Aortic smooth muscle cell (primary cell): ENCODE data around the gene PPP1R12C. TPM values are rescaled to one million over a fixed set of nuclear protein-coding genes. Genes with fewer than 3 reads are reported as not detected.

ENCODE experiments used
- total RNA-seq: library from RNA; depleted of rRNA; stranded (reverse); fragments of >200 nt; gene quantifications from 2 replicates; pipeline ENCODE4 v1.2.3, GENCODE V29; 2014

PPP1R12C gene
- 35.0 and 37.6 TPM in 2 replicates for total RNA-seq

GRCh38 chr19:55116859-55117662 is at the start of gene PPP1R12C:
PPP1R12C (minus strand) TSS chr19:55117637; CDS start chr19:55117543, 94 bp downstream.

GRCh38 chr19:55166530-55167268 is 49.3 kb upstream of the PPP1R12C start, which contains the start of gene DNAAF3:
DNAAF3 (minus strand) TSS chr19:55166613; CDS start chr19:55166413, 200 bp downstream.

GRCh38 chr19:55157064-55157908 is 39.8 kb upstream of the PPP1R12C start, which contains the start of gene TNNI3:
TNNI3 (minus strand) TSS chr19:55157732; CDS start chr19:55157589, 143 bp downstream.

GRCh38 chr19:55149078-55150003 is 31.9 kb upstream of the PPP1R12C start, which contains the start of gene TNNT1:
TNNT1 (minus strand) TSS chr19:55149206; CDS start chr19:55147157, 2,049 bp downstream.

GRCh38 chr19:55075371-55075998 is 42.0 kb downstream of the PPP1R12C start, which contains the start of gene EPS8L1:
EPS8L1 (plus strand) TSS chr19:55075869; CDS start chr19:55076445, 576 bp downstream.

GRCh38 chr19:55062735-55063491 is 54.5 kb downstream of the PPP1R12C start, which contains the start of gene RDH13:
RDH13 (minus strand) TSS chr19:55063148; CDS start chr19:55063032, 116 bp downstream.

Other genes with a start within 250 kb of the PPP1R12C start
- not detected in 2 replicates for gene FCAR, start 243.4 kb downstream of the PPP1R12C start, total RNA-seq
- gene NCR1, start 211.5 kb downstream of the PPP1R12C start, total RNA-seq = not detected in 2 replicates
- gene NLRP7, start 170.1 kb downstream of the PPP1R12C start, total RNA-seq = not detected in 2 replicates
- 0.13 TPM in 1 of 2 replicates, not detected in the other for gene NLRP2, start 151.3 kb downstream of the PPP1R12C start, total RNA-seq
- gene GP6, start 79.4 kb downstream of the PPP1R12C start, total RNA-seq = not detected in 2 replicates
- gene RDH13, start 54.5 kb downstream of the PPP1R12C start, total RNA-seq = 7.3 and 9.5 TPM in 2 replicates
- 0.53 and 0.75 TPM in 2 replicates for gene EPS8L1, start 41.8 kb downstream of the PPP1R12C start, total RNA-seq
- gene TNNT1, start 31.6 kb upstream of the PPP1R12C start, total RNA-seq = 1.2 and 1.7 TPM in 2 replicates
- gene TNNI3, start 40.1 kb upstream of the PPP1R12C start, total RNA-seq = not detected in 2 replicates
- gene DNAAF3, start 49.0 kb upstream of the PPP1R12C start, total RNA-seq = 0.40 and 0.44 TPM in 2 replicates
- gene SYT5, start 62.7 kb upstream of the PPP1R12C start, total RNA-seq = under 0.01 and 0.26 TPM in 2 replicates
- 3.5 and 6.1 TPM in 2 replicates for gene PTPRH, start 91.9 kb upstream of the PPP1R12C start, total RNA-seq
- 0.81 and 1.5 TPM in 2 replicates for gene TMEM86B, start 111.1 kb upstream of the PPP1R12C start, total RNA-seq
- 27.7 and 30.8 TPM in 2 replicates for gene PPP6R1, start 141.4 kb upstream of the PPP1R12C start, total RNA-seq
- gene HSPBP1, start 162.5 kb upstream of the PPP1R12C start, total RNA-seq = 17.0 and 21.7 TPM in 2 replicates
- gene BRSK1, start 166.4 kb upstream of the PPP1R12C start, total RNA-seq = 6.7 and 7.6 TPM in 2 replicates
- not detected in 2 replicates for gene TMEM150B, start 207.7 kb upstream of the PPP1R12C start, total RNA-seq
- gene KMT5C, start 222.2 kb upstream of the PPP1R12C start, total RNA-seq = 4.8 and 6.7 TPM in 2 replicates
- gene COX6B2, start 237.1 kb upstream of the PPP1R12C start, total RNA-seq = not detected in 2 replicates
- not detected in 2 replicates for gene GARIN5B, start 245.6 kb upstream of the PPP1R12C start, total RNA-seq